GM19023 (cell line): ENCODE results near the gene HSPG2.
"Not testable (repeated sequence)": the region's sequence is repeated elsewhere in the genome, so short reads cannot be mapped to it uniquely, and the experiment has no call there.

Experiments used
- ATAC-seq: cut with Tn5 transposase; IDR thresholded peaks from one replicate; pipeline ENCODE4 v1.9.1; 2021; ENCODE audit warnings: mild to moderate bottlenecking, moderate library complexity; ENCODE audit not compliant: unreplicated experiment

Gene HSPG2

DNA sequence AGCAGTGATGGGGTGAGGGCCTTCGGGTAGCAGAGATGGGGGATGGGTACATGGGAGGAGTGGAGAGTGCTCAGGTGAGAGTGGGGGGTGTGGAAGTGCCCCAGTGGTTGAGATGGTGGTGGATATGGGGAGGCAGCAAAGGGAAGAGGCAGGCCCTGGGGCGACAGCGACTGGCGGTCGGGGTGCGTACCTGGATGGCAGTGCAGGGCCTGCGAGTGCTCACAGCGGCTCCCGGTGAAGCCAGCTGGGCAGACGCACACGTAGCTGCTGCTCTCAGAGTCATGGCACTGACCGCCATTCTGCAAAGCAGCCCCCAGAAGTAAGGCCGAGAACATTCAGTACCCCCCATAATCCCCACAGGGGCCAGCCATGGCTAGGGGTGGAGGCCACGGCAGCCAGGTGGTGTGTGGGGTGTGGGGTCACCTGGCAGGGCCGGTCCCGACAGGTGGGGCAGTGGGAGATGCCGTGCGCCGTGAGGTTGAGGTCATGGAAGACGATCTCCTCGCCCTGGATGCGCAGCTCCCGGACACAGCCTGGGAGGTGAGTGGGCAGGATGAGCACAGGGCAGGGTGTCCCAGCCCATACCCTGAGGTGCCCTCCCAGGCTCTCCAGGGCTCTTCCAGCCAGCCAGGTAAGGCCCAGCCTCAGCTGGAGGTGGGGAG lies 106.2 kb downstream of the HSPG2 start:
- no peak for ATAC-seq

DNA sequence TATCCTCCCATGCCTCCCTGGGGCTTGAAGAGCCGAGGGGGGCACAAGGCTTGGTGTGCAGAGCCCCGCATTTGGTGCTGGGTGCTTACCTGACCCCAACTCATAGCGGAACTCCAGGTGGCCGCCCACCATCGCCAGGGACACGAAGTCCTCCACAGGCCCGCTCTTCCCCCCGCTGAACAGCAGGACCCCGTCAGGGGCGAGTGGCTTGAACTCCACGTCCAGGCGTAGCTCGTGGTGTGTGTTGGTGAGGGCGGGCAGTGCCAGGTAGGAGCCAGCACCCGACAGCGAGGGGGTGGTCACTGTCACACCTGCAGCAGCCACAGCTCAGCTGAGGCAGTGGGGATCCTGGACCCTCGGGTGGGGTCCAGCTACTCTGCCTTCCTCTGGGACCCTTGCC lies 107.8 kb downstream of the HSPG2 start:
- no peak for ATAC-seq

DNA sequence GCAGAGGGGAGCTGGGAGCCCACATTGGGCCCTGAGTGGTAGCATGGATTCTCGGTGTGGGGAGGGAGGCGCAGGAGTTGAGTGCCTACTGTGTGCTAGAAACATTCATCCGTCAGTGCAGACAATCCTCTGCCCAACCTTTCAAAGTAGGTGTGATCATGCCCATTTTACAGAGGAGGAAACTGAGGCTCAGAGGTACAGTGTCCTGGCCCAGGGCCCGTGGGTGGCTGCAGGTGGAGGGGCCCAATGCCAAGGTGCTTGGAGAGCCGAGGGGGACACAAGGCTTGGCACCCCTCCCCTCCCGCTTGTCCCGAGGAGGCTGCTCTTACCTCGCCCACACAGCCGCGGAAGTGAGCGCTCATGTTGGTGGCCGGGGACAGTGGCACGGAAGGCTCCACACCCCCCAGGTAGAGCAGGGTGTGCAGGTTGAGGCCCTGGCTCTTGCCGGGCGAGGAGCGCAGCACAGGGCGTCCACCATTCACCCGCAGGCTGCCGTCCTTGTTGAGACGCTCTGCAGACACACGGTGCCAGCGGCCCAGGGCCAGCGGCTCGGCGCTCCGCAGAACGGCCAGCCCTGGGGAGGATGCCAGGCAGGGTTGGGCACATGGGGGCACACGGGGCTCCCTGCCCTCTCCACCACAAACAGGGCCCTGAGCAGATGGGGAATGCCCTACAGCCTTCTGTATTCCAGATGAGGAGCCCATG lies 108.5 kb downstream of the HSPG2 start:
- ATAC-seq: no peak

DNA sequence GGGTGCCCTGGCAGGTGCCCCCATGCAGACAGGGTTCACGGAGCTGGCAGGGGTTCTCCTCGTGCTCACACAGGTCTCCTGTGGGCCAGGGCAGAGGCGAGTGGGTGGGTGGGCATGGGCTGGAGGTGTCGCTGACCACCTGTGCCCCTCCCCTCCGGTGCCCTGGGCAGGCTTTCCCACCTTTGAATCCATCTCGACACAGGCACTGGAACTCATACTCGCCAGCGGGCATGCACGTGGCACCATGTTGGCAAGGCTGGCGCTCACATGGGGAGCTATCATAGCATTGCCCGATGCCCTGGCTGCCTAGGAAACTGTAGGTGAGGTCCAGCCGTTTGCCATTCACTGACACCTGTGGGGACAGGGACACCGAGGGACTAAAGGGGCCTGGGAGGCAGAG lies 109.0 kb downstream of the HSPG2 start:
- no peak for ATAC-seq

DNA sequence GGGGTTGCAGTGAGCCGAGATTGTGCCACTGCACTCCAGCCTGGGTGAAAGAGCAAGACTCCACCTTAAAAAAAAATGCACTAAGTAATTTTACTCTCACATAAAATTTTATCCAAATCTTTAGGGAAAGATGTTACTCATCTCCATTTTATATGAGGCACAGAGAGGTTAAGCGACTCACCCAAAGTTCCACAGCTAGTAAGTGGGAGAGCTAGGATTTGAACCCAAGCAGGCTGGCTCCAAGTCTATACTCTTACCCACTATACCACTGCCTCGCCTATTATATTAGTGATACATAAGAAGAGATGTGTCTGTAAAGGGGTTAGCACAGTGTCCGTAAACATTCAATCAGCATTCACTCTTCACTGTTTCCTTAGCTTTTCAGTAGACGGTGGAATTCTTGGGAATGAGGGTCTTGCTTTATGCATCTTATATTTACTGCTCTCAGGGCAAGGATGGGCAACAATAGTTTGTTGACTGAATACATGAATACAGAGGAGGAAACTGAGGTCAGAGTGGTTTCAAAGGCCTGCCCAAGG lies 109.9 kb downstream of the HSPG2 start:
- no peak for ATAC-seq

DNA sequence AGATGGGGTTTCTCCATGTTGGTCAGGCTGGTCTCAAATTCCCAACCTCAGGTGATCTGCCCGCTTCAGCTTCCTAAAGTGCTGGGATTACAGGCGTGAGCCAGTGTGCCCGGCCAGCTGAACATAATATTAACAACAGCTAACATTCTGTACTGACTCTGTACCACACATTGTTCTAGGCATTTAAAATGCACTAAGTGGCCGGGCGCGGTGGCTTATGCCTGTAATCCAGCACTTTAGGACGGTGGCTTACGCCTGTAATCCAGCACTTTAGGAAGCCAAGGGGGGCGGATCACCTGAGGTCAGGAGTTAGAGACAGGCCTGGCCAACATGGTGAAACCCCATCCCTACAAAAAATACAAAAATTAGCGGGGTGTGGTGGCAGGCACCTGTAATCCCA lies 110.4 kb downstream of the HSPG2 start:
- ATAC-seq: not testable (repeated sequence)

DNA sequence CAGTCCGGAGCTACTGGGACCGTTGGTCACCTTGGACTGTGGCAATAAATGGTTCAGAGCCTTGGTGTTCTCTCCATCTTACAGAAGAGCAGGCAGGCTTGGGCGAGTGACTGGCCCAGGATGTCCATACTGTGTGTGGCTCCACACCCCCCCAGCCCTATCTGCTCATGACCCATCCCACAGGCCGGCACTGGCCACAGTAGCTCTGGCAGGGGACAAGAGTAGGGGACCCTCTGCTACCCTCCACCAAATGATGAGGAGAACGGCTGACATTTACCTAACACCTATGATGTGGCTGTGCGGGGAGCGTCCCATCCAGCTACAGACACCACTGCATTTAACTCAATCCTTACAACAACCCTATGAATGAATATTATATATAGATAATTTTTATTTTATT lies 111.7 kb downstream of the HSPG2 start:
- no peak for ATAC-seq

DNA sequence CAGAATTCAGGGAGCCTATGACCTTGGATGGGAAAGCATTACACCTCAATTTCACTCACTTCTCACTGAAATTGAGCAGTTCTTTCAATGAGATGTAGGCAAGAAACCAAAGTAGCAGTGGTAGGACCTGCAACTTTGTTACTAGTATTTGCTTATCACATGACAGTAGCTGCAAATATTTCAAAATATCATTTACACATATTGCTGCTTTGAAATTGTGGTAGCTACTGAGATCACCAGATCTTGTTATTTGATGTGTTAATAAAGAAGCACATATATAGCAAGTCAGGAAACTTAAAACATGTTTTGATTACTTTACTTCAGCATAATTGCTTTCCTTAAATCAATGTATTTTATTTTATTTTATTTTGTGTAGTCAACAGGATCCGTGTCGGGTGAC lies 112.2 kb downstream of the HSPG2 start:
- ATAC-seq: no peak

DNA sequence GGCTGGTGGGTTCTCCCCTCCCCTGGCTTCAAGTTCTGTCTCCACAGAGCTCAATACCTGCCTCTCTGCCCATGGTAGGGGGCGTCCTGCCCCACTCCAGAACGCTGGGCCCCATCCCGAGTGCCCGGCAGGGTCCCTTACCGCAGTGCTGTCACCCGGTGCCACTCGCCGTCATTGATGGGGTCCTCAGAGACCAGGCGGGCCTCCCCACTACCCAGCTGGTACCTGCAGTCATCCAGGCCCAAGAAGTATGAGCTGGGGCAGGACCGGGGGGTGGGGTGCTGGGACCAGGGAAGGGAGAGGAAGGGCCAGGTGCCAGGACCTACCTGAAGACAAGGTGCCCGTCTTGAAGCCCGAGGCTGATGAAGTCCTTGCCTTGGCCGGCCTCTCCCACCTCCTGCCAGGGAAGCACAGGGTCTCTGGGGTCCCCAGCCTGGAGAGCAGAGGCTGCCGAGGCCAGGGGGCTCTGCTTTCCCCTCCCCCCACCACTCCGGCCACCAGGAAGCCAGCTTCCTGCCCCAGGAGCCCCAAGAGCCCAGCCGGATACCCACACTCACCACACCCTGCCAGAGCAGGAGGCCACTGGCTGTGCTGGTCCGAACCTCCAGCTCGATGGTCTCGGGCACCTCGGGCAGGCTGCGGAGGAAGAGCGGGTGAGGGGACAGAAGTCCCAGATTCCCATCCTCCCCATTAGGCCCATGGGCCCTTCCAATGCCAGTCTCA lies 113.0 kb downstream of the HSPG2 start:
- no peak for ATAC-seq

DNA sequence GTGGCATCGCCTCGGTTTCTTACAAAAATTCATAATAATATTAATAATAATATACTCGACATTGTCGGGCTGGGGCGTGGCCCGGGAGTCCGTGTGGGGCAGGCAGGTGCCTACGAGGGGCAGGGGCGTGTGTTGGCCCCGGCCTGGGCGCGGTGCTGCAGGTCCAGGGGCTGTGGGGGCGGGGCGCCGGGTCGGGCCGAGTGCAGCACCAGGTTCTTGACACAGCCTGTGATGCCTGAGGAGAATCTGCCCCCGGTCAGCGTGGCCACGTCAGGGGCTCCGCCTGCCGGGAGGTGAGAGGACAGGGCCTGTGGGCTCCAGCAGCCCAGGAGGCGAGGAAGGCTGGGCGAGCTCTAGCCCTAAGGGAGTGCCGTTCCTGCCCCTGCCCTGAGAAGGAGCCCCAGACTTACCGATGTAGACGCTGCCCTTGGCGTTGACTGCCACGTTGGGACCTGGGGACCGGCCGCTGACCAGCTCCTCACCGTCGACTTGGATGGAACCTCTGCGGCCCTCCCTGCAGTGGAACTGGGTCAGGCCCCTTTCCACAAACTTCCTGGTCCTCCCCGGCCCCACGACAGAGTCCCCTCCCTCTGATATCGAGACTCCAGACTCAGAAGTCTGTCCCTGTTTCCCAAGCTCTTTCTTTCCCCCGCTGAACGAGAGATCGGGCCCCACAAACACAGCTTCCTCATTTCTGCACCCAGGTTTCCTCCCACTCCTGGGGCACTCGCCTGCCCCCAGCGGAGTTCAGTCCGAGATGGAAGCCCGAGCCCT lies 113.7 kb downstream of the HSPG2 start:
- no peak for ATAC-seq

DNA sequence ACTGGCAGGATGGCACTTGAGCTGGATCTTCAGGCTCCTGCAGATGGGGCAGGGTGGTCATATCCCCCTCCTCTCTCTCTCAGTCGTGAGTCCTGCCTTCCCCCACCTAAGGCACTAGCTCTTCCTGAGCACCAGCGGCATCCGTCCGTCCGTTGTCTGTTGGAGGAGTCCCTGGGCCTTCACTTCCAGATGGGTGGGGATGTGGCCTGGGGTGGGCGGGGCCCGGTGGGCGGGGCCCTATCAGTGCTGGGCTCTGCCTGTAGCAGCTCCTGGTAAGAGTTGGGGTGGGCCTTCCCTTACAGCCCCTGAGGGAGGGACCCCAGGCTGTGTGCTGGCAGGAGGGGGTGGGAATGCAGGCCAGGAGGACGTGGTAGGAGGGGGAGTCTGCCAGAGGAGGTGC lies 114.8 kb downstream of the HSPG2 start:
- ATAC-seq: no peak

DNA sequence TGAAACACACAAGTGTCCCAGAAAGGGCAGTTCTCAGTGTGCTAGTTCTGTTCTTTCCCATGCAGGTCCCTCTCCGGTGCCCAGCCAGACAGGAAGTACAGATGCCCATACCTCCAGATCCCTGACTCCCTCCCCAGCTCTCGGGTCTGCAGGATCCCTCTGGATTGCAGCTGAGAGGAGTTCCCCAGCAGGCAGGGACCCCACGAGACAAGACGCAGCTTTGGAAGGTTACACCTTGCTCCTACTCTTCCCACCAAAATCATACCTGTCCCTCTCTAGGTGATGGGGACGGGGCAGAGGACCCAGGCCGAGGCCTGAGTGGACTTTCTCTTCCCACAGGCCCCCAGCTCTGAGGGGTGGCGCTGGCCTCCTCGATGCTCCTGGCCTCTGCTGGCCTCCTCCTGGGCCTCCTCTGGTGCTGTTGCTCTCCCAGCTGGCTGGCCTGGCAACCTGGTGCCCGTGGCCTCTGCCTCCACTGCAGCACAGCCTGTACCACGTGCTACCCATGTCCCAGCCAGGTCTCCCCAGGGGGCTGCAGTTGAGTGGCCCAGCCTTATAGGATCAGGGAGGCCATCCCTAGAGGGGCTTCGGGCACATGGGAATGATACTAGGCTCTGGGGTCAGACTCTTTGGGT lies 115.6 kb downstream of the HSPG2 start:
- ATAC-seq: no peak

DNA sequence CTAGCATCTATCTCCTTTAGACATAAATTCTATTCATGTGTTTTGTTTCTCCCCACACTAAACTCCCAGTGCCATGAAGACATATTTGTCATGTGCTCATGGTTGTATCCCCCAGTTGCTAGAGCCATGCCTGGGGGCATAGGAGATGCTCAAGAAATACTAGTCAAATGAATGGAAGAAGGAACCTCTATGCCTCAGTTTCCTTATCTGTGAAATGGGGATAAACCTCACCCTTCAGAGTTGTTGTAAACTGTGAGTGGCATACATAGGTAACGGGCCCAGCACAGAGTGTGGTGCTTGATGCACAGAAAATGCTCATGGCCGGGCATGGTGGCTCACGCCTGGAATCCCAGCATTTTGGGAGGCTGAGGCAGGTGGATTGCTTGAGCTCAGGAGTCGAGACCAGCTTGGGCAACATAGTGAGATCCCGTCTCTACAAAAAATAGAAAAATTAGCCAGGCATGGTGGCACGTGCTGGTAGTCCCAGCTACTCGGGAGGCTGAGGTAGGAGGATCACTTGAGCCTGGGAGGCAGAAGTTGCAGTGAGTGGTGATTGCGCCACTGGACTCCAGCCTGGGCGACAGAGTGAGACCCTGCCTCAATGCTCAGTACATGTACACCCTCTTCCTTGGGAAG lies 116.4 kb downstream of the HSPG2 start:
- no peak for ATAC-seq

DNA sequence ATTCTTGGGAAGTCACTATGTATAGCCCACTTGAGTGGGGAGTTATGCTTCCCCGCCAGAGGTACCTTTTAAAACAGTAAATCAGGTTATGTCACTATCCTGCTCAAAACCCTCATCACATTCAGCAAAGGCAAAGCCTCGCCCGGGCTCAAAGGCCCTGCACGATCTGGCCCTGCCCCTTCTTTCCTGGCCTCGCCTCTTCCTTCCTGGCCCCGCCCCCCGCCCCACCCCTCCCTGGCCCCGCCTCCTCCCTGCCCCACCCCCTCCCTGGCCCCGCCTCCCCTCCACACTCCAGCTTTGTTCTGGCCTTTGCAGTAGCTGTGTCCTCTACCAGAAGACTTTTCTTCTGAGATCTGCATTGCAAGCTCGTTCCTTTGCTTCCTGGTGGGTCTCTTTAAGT lies 118.5 kb downstream of the HSPG2 start:
- ATAC-seq: no peak

DNA sequence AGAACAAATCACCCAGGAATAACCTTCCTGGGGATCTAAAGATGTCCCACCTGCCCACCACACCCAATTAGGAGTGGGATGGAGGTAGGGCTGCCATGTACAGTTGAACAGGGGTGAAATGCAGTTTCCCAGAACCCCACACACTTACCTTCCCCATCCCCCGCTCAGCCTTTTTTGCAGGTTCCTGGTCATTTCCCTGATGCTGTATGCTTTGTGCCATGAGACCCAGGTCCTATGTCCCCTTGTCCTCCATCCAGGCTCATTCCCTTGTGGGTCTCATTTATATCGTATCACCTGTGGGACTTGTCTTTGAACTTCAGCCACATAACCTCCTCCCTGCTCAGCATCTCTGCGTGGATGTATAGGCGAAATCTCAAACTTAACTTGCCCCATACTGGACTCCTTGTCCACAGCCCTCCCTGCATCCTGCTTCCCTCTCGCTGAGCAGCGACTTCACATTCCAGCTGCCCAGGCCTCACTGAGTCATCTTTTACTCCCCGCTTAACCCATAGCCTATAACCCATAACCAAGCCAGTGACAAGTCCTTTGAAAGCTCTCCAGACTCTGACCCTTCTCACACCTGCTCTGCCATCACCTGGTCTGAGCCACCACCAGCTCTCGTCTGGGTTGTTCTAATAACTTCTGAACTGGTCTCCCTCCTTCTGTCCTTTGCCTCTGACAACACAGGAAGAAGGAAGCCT lies 120.4 kb downstream of the HSPG2 start:
- no peak for ATAC-seq

DNA sequence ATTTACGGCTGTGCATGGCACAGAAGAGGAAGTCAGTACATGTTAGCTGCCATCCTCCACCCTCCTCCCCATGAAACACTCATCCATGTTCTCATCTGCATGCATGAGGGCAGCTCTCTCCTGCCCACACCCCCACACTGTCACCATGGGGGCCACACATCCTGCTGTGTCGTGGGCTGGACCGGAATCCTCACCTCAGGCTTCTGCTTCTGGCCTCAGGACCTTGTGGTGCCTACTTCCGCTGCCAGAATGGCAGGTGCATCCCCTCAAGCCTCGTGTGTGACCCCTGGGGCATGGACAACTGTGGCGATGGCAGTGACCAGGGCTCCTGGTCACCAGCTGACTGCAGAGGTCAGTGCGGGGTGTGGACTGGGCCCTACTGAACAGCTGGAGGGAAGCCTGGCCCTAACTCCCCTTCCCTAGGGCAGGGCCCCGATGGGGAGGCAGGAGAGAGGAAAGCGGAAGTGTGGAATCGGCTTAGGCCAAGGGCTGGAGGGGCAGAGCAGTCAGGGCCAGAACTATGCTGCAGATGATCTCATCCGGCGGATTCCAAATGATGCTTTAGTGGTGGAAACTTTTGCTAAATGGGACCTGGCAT lies 121.3 kb downstream of the HSPG2 start:
- ATAC-seq: no peak

DNA sequence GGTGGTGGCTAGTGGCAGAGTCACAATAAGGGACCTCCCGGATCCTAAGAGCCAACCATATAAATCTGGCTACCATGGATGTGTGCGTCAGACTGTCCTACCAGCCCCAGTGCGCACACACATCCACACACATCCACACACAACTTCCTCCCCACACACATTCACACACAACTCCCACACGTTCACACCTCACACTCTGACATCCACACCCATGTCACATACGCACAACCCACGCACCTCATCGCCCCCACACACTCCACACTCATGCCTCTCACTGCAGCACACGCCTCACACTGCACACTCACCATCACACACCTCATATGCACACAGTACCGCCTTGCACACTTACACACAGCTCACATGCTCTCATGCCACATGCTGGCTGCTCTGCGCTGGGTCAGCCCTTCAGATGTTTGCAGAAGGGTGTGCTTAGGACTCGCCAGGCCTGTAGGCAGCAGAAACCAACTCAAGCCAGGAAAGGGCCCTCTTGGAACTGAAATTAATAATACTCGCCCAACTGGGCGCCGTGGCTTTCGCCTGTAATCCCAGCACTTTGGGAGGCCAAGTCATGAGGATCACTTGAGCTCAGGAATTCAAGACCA lies 122.0 kb downstream of the HSPG2 start:
- no peak for ATAC-seq

DNA sequence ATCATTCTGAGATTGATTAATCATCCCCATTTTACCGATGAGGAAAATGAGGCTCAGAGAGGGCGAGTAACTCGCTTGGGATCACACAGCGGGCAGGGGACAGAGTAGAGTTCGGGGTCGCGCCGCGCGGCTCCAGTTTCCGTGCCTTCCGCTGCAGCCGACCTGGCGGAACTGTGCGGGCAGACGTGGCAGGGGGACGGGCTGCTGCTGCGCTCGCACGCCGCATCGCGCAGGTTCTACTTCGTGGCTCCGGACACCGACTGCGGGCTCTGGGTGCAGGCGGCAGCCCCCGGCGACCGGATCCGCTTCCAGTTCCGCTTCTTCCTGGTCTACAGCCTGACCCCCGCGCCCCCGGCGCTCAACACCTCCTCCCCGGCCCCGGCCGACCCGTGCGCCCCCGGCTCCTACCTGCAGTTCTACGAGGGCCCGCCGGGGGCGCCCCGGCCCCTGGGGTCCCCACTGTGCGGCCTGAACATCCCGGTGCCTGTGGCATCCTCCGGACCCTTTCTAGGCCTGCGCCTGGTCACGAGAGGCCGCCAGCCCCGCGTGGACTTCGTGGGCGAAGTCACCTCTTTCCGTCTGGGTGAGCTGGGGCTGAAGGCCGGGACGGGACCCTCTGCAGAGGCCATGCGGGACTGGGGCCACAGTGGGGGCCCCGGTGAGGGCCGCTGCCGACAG lies 122.7 kb downstream of the HSPG2 start:
- no peak for ATAC-seq
